ENCODE data around the gene TANGO2.

GRCh38 chr22:20052309-20053259 is 31.7 kb downstream of the TANGO2 start:
- TF ChIP-seq CTCF (IDR thresholded peaks at IDR 0.05) (no peak), EP300 (IDR thresholded peaks at IDR 0.05) (no peak)
